ENCODE data around the gene AGBL5.

Gene AGBL5

GRCh38 chr2:27024812-27025211, 26.7 kb upstream of the AGBL5 start:
- Histone ChIP-seq H3K36me3 (ENCODE audit: control insufficient read depth, insufficient read depth, low read length) (peaks cover 18% of the 10 kb centered on the region), H3K27me3 (replicated peaks; ENCODE audit: control insufficient read depth, insufficient read depth, low read length) (no peaks in the 10 kb centered on the region), H3K4me3 (replicated peaks; ENCODE audit: low read depth, low read length) (no peak overlapping the region)
- DNase-seq (ENCODE audit: extremely low read depth, insufficient read length) = no peak
- no peak for TF ChIP-seq CTCF (IDR thresholded peaks at IDR 0.05; ENCODE audit: insufficient read depth, low read length, poor library complexity, severe bottlenecking)

- Histone ChIP-seq H3K36me3 (ENCODE audit: control insufficient read depth, insufficient read depth, low read length) (peaks cover 18% of the 10 kb centered on the region), H3K4me3 (replicated peaks; ENCODE audit: low read depth, low read length) (no peak overlapping the region), H3K27me3 (replicated peaks; ENCODE audit: control insufficient read depth, insufficient read depth, low read length) (no peaks in the 10 kb centered on the region)
- DNase-seq (ENCODE audit: extremely low read depth, insufficient read length) = no peak
- TF ChIP-seq CTCF (IDR thresholded peaks at IDR 0.05; ENCODE audit: insufficient read depth, low read length, poor library complexity, severe bottlenecking) = no peak
Measured at GRCh38 chr2:27025281-27025800, 26.1 kb upstream of the AGBL5 start.

GRCh38 chr2:27025861-27026851, 25.3 kb upstream of the AGBL5 start:
- Histone ChIP-seq H3K4me3 (replicated peaks; ENCODE audit: low read depth, low read length) (no peak overlapping the region), H3K36me3 (ENCODE audit: control insufficient read depth, insufficient read depth, low read length) (peaks cover 18% of the 10 kb centered on the region), H3K27me3 (replicated peaks; ENCODE audit: control insufficient read depth, insufficient read depth, low read length) (no peaks in the 10 kb centered on the region)
- TF ChIP-seq CTCF (IDR thresholded peaks at IDR 0.05; ENCODE audit: insufficient read depth, low read length, poor library complexity, severe bottlenecking) = no peak
- DNase-seq (ENCODE audit: extremely low read depth, insufficient read length) = no peak

GRCh38 chr2:27027211-27027651, 24.2 kb upstream of the AGBL5 start:
- H3K4me3 ChIP-seq (replicated peaks; ENCODE audit: low read depth, low read length) = no peak overlapping the region
- H3K27me3 ChIP-seq (replicated peaks; ENCODE audit: control insufficient read depth, insufficient read depth, low read length) = no peaks in the 10 kb centered on the region
- H3K36me3 ChIP-seq (ENCODE audit: control insufficient read depth, insufficient read depth, low read length) = peaks cover 18% of the 10 kb centered on the region
- DNase-seq (ENCODE audit: extremely low read depth, insufficient read length) = no peak
- no peak for TF ChIP-seq CTCF (IDR thresholded peaks at IDR 0.05; ENCODE audit: insufficient read depth, low read length, poor library complexity, severe bottlenecking)

- Histone ChIP-seq H3K4me3 (replicated peaks; ENCODE audit: low read depth, low read length) (no peak overlapping the region), H3K36me3 (ENCODE audit: control insufficient read depth, insufficient read depth, low read length) (peaks cover 15% of the 10 kb centered on the region), H3K27me3 (replicated peaks; ENCODE audit: control insufficient read depth, insufficient read depth, low read length) (no peaks in the 10 kb centered on the region)
- TF ChIP-seq CTCF (IDR thresholded peaks at IDR 0.05; ENCODE audit: insufficient read depth, low read length, poor library complexity, severe bottlenecking) = no peak
- DNase-seq (ENCODE audit: extremely low read depth, insufficient read length) = no peak
Measured at GRCh38 chr2:27029051-27029450, 22.4 kb upstream of the AGBL5 start.

Data from GM06990 (cell line).